Midbrain (tissue), 1 donor: ENCODE data around the gene AGRN.
"Not testable (repeated sequence)": the region's sequence is repeated elsewhere in the genome, so short reads cannot be mapped to it uniquely, and the experiment has no call there.

Source experiments
- DNase-seq: peaks from one replicate; lab custom pipeline; 2025; lab: John Stamatoyannopoulos, UW

Gene AGRN

GRCh38 chr1:1067284-1067859, 47.5 kb downstream of the AGRN start:
- DNase-seq: no peak

DNA sequence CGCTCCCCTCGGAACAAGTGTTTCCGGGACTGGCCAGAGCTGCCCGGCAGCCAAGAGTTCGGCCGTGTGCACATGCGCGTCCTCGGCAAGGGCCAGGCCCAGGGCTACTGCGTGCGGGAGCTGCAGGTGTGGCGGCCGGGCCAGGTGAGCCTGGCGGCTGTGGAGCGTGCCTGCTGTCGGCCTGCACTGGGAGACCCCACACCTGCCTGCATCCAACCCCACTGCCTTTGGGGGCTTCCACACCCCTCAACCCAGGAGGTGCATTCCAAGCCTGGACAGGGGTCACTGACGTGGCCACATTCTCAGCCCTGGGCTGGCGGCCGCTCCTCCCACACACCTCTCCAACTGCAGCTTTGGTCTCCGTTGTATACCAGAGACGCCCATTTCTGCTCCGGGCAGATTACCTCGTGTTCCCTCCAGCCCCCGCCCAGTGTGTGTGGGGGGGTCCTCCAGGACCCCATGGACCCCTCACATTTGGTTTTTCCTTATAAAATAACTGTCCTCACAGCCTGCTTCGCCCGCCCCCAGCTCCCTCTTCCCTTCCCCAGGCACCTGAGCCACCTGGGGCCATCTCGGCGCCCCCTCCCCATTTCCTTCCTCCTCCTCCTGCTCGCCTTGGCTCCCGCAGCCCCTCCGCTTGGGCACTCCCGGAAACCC, 48.1 kb downstream of the AGRN start:
- no peak for DNase-seq

DNA sequence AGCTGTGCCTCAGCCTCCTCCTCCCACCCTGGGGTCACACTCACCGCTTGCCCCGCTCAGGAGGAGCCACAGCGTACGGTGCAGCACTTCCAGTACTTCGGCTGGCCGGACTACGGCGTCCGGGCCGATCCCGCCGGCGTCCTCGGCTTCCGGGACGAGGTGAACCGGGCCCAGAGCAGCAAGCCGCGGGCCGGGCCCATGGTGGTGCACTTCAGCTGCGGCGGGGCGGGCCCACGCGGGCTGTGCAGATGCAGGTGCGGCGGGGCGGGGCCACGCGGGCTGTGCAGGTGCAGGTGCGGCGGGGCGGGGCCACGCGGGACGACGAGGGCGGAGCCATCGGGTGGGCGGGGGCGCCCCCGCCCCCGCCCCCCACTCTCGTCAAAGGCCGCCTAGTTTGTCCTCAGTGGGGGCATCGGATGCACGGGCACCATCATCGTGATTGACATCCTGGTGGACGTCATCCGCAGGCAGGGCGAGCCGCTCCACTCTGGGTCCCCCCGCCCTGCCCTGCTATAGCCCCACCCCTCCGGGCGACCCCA, 48.7 kb downstream of the AGRN start:
- DNase-seq: no peak

DNA sequence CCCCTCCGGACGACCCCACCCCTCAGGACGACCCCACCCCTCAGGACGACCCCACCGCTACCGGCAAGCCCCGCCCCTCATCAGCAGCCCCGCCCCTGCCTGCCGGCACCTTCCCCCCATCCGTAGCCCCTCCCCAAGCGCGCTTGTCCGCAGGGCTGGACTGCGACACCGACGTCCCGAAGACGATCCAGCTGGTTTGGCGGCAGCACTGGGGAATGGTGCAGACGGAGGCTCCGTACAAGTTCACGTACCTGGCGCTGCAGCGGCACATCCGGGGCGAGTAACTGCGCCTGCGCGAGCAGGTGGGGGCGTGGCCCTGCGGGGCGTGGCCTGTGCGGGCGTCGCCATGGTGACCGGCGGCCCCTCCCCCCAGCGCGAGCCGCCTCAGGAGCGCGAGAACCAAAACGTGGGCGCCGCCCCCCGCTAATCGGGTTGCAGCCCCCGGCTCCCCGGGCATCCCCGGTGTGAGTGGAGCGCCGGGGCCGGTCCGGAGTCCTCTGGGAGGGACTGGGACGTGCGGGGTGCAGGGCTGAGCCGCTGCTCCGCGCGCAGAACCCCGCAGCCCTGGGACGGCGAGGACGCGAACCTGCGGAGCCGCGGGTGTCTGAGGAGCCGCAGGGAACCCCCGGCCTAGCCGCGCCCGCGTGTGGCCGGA, 49.3 kb downstream of the AGRN start:
- peak; percentile 24 for DNase-seq

DNA sequence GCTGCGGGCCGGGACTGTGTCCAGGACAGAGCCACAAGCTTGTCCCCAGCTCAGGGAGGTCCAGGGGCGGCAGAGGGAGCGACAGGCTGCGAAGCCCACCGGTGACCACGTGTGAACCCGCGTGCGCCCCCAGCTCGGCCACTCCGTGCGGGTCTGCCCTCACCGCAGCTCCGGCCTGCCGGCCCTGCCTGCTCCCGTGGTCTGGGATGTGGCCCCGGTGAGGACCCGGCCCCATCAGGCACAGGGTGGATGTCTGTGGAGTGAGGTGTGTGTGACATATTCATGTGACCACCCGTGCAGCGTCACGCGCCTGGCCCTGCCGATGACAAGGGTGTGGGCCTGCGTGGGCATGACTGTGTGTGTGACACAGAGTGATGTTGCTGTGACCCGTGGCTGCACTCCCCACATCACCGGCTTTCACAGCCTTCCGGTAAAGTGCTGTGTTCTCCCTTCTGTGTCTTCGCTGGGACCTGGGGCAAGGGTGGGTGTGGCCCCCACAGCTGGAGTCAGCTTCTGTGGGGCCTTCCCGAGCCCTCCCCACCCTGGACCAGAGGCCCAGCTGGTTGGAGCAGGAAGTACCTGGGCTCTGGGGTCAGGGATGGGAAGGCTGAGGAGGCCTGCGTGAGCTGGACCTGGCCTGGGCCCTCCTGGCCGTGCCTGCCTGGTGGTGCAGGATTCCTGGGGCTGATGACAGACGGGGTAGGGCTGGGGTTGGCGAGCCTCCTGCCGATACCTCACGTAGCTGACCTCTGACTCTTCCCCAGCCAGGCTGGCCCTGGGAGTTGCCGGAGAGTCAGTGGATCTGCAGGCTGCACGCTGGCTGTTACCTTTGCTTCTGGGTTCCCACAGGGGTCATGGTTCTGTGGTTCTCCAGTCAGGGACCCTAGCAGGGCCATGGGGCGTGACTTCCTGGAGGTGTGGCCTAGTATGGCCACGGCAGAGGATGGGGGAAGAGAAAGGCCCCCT, 50.1 kb downstream of the AGRN start:
- DNase-seq: no peak

DNA sequence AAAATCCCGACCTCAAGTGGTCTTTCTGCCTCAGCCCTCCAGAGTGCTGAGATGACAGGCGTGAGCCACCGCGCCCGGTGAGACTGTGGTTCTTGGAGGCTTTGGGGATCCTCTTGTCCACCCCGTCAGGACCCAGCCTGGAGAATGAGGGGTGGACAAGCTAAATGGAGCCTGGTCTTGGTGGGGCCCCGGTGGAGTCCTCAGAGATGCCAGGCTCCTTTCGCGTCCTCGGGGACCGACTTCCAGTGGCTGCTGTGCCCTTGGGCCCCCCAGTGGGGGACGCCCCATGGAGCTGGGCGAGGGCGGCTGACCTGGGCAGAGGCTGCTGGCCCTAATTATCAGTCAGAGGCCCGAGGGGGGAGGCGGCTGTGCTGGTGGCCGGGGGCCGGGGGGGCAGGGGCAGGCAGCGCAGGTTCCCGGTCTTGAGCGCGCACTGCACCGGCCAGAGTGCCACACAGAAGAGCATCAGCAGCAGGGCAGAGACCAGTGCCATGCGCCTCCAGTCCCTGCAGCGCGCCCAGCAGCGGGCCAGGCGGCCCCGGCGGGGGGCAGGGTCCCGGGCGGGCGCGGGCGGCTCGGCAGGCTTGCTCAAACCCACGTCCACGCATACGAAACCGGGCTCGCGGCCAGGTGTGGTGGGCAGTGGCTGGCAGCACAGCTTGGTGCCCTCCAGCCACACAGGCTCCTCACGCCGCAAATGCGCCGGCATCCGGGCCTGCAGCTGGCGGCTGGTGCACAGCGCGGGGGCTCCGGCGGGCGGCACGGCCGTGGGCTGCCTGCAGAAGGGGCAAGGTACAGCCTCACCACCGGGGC, 51.8 kb downstream of the AGRN start:
- no peak for DNase-seq

DNA sequence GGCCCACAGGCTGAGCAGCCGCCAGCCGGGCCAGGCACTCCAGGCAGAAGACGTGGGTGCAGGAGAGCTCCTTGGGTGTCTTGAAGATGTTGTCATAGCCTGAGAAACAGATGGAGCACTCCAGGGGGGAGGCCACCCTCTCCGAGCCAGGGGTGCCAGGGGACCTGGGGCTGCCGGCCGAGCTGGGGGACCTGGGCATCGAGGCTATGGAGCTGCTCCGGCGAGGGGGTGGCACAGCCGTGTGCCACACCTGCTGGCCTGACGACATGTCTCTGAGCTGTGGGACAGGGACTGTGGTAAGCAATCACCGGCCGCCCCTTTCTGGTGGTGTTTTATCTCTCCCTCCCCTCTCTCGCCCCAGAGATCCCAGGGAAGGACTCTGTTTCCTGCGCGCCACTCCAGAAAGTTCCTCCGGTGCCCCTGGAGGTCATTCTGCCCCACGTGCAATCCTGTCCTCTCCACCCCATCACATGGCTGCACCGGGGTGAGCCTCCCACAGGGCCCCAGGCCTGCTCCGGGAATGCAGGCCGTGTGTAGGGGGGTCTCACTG, 52.5 kb downstream of the AGRN start:
- no peak for DNase-seq

GRCh38 chr1:1072849-1073742, 53.2 kb downstream of the AGRN start:
- DNase-seq: no peak

- no peak for DNase-seq
These were observed 54.0 kb downstream of the AGRN start, which contains the start of gene RNF223 for GRCh38 chr1:1073743-1074587. Gene RNF223 (minus strand): TSS chr1:1074306. CDS start chr1:1072566, 1,740 bp downstream.

- no peak for DNase-seq
These were observed 54.8 kb downstream of the AGRN start for GRCh38 chr1:1074631-1075147.

DNA sequence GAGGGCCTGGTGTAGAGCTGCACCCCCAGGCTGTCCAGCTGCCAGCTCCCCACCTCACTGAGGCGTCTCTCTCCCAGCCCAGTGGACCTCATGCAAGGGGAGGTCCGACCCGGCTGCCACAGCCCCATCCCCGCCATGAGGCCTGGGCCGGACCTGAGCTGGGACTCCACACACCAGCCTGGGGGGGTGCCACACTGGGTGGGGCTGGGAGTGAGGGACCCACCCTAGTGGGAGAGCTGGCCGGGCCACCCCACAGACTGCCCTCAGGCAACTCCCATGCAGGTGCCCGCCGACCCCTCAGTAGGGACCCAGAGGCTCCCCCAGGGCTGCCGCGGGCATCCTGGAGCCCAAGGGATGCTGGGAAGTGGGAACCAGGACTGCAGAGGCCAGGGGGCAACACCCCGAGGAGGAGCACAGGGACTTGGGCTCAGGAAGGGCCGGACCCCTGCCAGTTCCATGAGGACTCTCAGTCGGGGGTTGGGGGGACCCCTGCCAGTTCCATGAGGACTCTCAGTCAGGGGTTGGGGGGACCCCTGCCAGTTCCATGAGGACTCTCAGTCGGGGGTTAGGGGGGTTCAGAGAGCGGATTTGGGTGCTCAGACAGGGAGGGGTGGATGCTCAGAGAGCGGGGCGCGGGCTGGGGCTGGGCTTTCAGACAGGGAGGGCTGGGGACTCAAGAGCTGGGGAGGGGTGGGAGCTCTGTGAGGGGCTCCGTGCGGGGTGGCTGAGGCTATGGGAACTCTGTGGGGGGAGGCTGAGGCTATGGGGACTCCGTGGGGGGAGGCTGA, 55.4 kb downstream of the AGRN start:
- no peak for DNase-seq

DNA sequence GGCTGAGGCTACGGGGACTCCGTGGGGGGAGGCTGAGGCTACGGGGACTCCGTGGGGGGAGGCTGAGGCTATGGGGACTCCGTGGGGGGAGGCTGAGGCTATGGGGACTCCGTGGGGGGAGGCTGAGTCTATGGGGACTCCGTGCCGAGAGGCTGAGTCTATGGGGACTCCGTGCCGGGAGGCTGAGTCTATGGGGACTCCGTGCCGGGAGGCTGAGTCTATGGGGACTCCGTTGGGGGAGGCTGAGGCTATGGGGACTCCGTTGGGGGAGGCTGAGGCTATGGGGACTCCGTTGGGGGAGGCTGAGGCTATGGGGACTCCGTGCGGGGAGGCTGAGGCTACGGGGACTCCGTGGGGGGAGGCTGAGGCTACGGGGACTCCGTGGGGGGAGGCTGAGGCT, 57.5 kb downstream of the AGRN start:
- DNase-seq: not testable (repeated sequence)

DNA sequence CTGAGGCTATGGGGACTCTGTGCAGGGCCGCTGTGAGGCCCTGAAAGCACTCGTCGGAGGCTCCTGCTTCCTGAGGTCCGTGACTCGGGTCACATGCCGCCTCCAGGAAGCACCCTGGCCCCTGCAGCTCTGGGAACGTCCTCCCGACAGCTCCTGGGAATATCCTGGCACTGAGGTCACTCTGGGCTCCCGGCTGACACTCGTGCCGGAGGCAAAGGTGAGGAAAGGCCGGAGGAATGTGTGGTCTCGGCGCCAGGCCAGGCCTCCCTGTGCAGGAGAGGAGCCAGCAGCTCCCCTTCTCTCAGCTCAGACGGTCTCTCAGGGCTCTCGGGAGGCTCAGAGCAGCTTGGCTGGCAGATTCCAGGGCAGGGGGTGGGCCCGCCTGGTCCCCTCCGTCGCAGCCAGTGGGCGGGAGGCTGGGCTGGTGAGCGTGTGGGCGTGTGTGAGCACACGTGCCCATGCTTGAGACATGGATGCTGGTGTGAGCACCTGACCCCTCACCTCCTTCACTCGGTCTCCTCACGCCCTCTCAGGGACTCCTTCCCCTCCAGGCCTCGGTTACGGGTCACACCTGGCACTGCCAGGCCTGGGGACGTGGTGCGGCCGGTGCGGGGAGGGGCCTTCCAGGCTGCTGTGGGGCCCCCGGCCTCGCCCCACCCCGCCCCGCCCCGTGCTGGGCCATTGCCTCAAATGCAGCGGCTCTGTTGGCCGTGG, 59.6 kb downstream of the AGRN start:
- no peak for DNase-seq

GRCh38 chr1:1080122-1080757, 60.3 kb downstream of the AGRN start:
- DNase-seq: no peak

DNA sequence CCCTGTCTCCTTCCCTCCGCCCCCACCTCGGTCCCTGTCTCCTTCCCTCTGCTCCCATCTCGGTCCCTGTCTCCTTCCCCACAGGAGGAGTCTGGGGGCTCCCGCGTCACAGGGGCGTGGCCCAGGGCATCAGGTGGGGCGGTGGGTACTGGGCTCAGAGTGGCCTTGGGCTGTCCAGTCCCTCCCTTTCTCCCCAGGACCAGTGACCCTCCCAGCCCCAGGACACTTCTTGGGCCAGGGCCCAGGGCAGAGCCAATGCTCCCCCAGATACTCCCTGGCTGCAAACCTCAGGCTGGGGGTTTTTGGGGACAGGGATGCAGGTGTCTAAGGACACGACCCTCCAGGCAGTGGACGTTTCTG, 61.0 kb downstream of the AGRN start:
- DNase-seq: no peak
